ENCODE measurements around the gene ZNF629.

GRCh38 chr16:30746638-30747175 lies 40.3 kb downstream of the ZNF629 start:
- TF ChIP-seq POLR2AphosphoS5 (IDR thresholded peaks at IDR 0.05; ENCODE audit: borderline replicate concordance, low read depth, low read length) (no peak), EZH2 (IDR thresholded peaks at IDR 0.05) (no peak)
